IPS-NIHi7 (cell line): ENCODE measurements around the gene DSCAM.

Experiments used
- DNase-seq: peaks from one replicate; pipeline ENCODE4 v3.0.0; 2012; ENCODE audit warnings: mixed read lengths; ENCODE audit errors: extremely low spot score

Gene DSCAM

DNA sequence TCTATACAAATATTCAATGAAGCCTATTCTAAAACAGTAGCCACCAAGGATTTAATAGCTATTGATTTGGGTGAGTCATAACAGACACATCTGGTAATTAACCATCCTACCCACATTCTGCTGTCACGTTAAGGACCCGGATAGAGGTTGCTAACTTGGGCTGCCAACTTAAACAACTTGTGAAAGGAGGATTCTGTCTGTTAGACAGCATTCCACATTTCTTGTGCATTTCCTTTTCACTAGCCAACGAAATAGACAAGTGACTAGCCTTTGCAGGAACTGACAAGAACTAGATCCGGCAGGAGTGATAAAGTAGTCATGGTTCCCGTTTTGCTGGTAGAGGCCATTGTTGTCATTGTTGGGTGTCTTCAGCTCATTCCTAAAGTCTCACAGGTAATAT, 9.5 kb downstream of the DSCAM start:
- DNase-seq = no peak

DNA sequence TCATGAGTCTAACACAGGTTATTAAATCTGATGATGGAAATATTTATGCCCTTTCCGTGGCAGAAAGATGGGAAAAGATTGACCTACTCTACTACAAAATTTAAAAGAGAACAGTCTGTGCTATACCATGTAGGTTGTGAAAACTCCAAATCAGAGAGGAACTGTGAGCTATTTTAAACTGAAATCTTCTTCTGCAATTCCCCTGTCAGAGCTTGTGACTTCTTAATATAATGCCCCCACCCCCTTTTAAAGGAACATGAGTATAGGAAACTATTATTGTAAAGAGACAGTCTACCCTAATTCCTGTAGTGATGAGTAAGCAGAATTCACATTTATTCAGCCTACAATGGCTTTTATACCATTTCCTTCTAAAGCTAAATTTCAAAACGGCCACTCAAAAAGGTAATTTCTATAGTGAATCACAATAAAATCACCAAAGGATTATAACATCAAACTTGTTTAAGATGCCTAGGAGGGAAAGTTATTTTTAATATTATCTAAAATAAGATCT, 11.7 kb downstream of the DSCAM start:
- DNase-seq = no peak

DNA sequence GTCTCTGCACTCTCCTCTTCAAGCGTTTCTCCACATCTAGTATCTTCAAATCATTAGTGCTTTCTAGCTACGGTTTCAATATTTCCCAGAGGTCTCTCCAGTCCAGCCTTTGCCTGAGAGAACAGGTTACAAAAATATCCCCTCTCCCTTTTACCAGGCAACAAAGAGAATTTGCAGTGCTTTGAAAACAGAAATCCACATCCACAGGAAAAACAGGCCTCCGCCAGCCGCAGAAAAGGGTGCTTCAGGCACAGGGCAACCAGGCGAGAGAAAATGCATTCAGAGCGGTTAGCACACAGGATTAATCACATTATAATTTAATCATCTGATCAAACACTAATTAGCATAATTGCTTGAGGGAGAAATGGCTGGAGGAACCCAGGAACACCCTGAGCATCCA, 13.8 kb downstream of the DSCAM start:
- DNase-seq = no peak

DNA sequence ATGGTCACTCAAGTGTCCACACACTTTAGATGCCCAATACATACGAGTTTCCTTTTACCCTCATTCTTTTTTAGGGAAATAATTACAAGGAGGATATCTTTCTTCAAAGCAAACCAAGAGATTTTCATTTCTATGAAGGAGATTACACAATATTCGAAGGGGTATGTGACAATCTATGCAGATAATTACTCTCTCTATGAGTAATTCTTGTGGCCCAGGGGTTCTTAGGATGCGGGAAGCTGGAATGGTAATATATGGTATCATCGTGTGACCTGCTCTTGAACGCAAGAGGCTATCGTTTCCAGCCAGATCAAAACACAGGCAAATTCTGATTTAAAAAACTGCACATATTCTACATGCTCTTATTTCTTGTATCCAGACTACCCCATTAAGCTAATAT, 14.6 kb downstream of the DSCAM start:
- DNase-seq = no peak

DNA sequence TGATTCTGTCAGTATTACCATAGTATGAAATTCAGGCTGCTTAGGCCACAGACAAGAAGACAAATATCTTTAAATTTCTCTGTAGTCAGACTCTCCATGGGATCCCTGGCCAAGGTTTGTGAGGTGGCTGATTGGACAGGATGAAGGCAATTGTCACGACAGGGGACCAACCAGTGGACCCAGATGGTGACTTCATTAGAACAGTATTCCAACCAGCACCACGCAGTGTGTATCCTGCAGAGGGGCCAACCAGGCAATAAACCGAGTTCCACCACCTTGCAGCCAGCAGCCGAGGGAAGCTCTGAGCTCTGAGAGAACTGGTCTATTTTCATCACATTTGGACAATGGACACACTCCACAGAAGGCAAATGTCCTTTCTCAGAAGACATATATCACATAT, 16.1 kb downstream of the DSCAM start:
- peak; percentile 33 for DNase-seq

DNA sequence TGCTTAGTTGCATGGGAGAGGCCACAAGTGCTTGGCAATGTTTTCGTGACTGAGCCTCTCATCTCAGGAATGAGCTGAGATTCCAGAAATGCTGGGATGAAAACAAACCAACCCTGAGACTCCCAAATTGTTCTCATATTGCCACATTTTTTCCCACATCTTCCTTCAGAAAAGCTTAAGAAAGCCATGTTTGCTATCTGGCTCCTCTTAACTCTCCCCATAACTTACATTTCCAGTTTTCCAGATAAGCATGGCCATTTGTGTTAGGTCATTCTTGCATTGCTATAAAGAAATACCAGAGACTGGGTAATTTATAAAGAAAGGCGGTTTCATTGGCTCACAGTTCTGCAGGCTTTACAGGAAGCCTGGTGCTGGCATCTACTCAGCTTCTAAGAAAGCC, 17.2 kb downstream of the DSCAM start:
- DNase-seq = no peak

DNA sequence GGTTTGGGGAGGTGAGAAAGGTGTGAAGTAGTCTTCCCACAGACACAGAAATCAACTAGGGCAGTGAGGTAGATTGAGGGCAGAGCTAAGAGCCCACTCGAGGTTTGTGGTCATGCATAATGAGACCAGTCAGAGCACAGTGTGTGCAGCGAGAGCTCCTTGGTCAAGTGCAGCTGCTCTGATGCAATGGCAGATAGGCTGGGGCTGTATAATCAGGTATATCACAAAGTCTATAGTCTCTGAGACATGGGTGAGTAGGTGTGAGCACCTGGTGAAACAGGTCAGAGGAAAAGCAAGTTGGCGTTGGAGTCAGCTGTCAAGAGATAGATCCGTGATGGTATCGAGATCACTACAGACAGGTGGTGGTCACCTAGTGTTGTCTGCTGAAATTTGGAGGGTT, 17.6 kb downstream of the DSCAM start:
- no peak for DNase-seq

DNA sequence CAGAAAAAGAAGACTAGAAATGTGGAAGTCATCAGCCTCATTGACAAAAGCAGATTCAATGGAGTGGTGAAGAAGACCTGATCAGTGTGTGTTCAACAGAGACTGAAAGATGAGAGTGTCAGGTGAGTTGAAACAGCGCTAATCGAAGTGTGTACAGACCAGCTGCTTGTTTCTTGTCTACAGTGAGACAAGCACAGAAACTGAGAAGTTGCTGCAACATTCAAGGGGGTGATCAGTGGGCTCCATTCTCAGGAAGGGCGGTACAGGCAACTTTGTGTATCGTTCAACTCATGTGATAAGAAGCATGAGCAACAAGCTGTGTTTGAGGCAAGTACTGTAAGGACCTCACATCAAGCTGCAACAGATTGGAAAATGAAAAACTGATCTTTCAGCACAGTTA, 19.4 kb downstream of the DSCAM start:
- no peak for DNase-seq

DNA sequence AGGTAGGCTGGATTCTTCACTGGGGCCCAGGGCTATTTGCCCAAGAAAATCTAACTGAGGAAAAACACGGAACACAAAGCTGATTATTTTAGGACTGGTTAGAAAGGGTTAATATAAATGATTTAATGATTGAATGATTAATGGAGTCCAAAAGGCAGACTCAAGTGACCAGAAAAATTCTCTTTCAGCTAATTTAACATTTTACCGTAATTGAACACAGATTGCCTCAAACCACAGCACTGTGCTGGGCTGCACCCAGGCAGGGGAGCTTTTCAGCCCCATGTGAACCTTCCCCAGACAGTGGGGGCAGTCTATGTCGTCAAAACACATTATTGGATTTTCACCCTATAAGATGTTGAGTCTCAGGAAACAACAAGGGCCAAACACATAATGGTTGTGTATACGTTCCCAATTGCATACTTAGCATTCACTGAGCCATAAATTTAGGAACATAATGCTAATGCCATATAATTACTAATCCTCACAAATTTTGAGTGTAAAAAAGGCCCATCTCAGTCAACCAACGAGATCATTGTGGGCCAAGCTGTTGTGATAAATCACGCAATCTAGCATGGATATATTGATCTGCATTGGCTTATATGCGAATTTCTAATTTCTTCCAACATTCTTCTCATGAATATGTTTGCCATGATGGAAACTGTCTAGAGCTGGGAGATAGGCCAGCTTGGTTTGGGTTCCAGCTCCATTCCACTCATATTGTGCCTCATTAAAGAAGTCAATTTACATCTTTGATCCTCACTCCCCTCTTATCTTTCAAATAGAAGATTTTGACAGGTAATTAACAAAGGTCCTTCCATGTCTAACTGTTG, 27.7 kb downstream of the DSCAM start:
- no peak for DNase-seq

DNA sequence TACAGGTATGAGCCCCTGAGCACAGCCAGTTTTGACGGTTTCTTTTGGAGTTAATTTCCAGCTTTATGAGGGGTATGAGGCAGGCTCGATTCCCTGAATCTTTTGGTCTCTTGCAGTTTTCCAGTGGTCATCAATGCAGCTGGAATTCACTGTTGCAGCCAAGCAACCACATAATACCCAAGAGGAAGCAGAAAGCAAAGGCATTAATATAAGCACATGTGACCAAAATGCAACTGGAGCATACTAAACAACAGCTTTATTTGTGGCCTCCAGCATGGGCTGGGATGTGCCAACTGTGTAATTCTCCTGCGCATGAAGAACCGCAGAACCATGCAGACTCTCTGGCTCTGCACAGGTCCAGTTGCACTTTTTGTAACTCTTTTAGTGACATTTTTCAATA, 33.0 kb downstream of the DSCAM start:
- DNase-seq = no peak

DNA sequence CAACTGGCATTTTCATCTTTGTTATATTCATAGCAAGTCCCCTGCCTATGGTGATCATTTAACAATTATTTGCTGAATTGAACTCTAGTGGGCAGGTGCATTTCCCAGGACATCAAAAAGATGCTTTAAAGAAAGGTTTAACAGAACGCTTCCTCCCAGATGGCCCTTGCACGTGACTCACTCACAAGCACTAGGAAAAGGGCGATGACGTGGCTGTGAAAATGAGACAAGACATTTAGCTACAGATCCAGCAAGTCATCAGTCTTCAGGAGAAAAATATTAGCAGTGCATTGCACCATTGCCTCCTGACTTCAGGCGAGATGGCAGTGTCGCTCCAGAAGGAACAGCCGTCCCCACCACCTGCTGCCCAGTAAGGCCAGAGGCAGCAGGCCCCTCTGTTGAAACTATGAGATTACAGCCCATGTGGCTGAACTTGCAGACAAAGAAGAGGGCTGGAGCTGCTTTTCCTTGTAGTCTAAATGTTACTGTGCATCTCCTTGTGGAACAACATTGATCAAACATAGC, 37.2 kb downstream of the DSCAM start:
- DNase-seq = no peak

DNA sequence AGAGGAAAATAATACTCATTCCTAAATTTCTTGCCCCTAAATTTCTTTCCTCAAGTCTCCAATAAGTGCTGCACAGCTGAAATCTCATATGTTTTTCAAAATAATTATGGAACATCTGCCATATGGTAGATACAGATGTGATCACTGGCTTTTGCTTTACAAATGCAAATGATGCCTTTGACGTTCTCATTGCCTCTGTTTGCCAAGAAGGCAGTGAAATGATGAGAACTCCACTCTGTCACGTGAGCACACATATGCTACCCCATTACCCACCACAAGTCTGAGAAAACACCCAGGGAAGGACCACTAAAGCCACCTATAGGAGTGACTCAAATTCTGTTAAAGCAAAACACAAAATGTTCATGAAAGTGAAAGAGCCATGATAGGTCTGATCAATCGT, 43.9 kb downstream of the DSCAM start:
- DNase-seq = no peak

DNA sequence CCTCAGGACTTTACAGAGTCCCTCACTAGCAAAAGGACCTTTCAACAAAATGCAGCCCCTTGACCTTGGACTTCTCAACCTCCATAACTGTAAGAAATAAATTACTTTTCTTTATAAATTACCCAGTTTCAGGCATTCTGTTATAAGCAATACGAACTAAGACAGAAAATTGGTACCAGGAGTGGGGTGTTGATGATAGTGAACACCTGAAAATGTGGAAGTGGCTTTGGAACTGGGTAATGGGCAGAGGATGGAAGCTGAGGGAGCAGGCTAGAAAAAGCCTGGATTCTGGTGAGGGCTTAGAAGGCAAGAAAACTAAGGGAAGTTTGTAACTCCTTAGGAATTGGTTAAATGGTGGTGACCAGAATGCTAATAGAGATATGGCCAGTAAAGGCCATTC, 46.8 kb downstream of the DSCAM start:
- no peak for DNase-seq

DNA sequence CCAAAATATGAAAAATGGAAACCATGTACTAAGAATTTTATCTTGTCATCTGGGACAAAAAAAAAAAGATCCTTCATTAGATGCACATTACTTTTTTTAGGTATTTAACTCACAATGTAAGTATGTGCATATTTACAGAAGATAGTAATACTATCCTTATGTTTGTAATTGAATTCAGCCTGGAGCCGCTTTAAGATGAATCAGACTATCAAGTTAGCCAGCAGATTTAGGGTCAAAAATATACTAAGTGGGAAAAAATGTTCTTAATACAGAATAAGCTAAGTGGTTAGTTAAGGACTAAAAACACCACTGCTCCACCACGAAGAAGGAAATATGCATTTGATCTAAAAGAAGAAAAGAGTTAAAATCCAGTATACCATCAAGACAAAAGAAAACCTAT, 49.1 kb downstream of the DSCAM start:
- DNase-seq = no peak

DNA sequence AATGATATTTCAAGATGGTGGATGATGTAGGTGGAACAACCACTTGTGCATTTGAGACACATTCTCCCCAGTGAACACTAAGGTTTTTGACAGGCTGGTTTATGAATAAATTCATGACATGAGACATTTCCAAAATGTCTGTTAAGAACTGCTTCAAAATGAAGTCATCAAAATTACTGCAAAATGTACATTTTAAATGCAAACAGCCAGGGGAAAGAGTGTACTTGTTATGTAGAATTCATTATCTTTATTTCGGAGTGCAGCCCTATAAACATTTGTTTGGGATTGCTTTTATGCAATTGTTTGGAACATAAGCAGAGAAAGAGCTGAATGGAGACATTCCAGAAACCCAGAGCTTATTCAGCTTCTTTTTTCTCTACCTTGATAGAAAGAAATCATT, 49.5 kb downstream of the DSCAM start:
- no peak for DNase-seq

DNA sequence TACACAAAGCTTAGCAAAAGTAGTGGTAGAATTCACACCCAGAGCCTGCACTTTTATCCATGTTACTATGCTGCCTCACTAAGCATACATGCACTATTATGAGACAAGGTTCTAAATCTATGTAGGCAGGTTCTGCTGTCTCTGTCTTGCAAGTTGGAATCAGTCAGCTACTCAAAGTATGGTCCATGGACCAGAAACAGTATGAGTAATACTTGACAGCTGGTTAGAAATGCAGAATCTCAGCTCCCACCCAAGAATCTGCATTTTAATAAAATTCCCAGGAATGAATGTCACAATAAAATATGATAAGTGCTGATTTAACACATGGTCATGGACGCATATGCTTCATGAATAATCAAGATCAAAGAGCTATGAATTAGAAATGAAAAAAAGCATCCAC, 50.5 kb downstream of the DSCAM start:
- DNase-seq = no peak

DNA sequence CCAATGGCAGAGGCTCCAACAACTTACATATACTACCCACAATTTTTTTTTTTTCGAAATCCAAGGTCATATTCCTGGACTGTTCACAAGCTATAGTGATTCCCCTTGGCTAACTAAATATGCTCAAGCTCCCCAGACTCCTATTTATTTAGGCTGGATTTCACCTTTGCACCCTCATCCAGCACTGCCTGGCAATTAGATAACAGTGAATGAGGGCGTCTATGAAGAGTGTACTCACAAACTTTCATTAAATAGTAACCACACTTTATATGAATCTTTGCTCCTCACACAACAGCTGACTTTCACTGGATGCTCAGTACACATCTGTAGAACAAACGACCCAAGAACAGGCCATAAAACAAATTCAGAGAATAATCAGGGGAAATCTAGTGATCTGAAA, 51.6 kb downstream of the DSCAM start:
- DNase-seq = no peak

DNA sequence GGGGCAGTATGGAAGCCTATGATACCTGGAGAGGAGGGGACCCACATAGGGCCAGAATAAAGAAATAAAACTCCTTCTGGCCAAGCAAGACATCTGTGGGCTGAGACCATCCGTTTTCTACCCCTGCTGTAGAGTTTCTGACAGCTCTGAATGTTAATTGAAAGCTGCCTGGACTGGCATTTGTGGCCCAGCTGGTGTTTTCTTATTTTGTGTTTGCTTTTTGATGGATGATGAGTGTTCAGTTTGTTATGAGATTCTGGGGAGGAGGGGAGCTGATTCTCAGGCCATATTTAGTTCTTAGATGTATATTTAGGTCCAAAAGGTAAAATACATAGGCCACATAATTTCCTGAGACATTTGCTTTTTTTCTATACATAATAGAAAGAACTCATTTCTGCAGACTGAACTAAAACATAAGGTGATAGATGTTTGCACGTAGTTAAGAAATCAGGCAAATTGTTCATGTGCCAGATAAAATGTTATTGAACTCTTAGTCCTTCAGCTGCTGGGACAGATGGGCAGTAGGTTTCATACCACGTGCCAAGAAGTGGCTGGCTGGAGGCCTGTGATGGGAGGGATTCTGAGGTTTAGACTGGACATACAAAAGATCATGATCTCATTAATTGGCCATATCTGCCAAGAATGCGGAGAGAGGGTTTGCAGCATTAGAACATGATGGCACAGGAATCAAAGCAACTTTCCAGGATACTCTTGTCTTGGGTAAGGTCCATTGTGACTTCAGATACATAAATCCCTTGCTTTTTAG, 54.1 kb downstream of the DSCAM start:
- no peak for DNase-seq

DNA sequence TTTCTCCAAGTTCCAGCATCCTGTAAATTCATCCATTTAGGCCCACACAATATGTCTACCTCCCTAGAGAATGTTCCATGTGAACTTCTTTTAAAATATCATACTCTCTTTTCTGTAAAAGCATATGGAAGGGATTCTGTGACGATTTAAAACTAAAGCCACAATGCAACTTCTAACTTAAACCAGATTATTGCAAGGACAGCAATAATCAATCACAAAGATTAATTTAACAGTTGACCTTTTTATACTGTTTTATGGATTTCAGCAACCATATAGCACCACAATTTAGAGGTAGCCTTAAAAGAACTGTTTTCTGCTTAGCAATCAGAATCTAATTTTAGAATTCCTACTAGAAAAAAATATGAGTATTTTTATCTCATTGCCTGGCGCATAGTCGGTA, 58.3 kb downstream of the DSCAM start:
- DNase-seq = no peak

DNA sequence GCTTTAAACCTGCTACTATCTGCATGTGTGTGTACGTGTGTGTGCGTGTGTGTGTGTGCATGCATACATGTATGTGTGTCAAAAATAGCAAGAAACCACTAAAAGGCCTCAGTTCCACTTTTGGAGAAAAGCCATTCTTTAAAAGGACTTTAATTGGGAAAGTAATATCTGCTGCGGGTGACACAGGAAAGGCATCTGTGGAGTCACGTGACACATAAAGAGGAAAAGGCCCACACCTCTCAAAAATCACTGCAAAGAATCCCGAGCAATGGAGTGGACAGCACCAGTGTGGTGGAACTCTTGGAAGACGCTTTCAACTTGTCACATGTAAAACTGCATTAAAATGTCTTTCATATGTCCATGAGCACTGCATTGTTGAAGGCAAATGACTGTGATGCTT, 63.6 kb downstream of the DSCAM start:
- DNase-seq = no peak

DNA sequence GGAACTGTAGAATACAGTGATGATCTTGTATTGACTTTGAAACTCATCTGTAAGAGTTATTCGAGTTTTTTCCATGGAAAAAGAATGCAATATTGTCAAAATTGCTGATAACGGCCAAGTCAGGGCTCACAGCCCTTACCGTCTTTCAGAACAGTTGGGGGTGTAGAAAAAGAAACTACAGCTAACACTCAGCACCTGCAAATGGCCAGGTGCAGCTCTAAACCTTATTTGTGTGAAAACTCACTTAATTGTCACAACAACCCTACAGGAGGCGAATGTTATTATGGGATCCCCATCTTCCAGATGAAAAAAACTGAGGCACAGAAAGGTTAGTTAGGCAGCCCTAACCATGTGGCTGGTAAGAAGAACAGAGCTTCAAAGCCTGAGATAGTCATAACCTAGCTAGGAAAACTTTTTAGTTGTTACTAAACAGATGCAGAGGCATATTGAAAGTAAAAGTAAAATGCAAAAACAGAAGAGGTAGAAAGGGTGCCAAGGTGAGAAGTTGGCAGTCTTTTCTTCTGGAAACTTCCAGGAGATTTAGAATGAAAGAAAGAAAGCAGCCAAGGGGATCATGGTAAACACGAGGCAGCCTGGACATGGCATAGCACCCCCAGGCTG, 76.4 kb downstream of the DSCAM start:
- no peak for DNase-seq

DNA sequence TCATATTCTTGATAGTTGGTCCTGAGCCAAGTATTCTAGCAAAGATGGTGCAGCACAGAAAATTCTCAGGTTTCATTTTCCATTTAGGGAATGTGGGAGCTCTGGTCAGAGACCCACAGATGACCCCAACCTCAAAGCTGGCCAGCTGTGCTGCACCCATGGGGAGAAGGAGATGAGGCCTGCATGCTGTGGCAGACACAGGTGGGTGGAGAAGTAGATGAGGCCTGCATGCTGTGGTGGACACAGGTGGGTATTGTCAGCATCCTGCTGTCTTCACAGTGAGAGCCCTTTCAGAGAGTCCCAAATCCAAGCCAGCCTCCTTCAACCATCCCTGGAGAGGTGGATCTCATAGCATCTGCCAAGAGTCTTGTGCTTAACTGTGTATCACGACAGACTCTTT, 77.7 kb downstream of the DSCAM start:
- no peak for DNase-seq

DNA sequence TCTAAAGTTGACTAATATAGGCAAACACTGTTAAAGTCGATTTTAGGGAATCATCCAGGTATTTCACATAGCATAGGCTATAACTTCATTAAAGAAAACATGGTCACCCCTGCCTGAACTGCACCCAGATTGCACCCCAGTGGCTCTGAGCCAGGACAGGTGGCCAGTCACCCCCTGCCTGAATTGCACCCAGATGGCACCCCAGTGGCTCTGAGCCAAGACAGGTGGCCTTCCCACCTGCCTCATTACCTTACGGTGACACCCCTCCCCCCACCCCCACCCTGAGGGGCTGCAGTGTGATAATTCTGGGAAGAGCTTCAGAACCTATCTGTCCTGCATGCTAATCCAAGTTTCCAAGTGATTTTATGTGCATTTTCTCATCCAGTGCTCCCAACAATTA, 78.9 kb downstream of the DSCAM start:
- DNase-seq = no peak
